Esophagus muscularis mucosa (tissue), 3 donors: ENCODE results near the gene ST3GAL2.

Source experiments
- POLR2A ChIP-seq: fragments of 450-650 bp; IDR thresholded peaks from one replicate; pipeline ENCODE4 v1.6.1; 2017; ENCODE audit warnings: antibody characterized with exemption, moderate library complexity, mild to moderate bottlenecking, low read depth
- POLR2AphosphoS5 ChIP-seq, 2 donors: sonication (generic); formaldehyde crosslinking; IDR thresholded peaks; one replicate each; pipeline ENCODE4 v1.6.1; 2017; ENCODE audit warnings: antibody characterized with exemption in 2 of 2
- TF ChIP-seq, protein P1 (sequence below), 3 experiments: fragments of 200-600 bp in 2 of 3; fragments of 450-650 bp in 1 of 3; sonication (generic) in 2 of 3; IDR thresholded peaks; one replicate each; pipeline ENCODE4 v1.5.1; 2017 to 2019; ENCODE audit warnings: antibody characterized with exemption in 3 of 3, mild to moderate bottlenecking in 2 of 3, moderate library complexity in 1 of 3

DNA sequence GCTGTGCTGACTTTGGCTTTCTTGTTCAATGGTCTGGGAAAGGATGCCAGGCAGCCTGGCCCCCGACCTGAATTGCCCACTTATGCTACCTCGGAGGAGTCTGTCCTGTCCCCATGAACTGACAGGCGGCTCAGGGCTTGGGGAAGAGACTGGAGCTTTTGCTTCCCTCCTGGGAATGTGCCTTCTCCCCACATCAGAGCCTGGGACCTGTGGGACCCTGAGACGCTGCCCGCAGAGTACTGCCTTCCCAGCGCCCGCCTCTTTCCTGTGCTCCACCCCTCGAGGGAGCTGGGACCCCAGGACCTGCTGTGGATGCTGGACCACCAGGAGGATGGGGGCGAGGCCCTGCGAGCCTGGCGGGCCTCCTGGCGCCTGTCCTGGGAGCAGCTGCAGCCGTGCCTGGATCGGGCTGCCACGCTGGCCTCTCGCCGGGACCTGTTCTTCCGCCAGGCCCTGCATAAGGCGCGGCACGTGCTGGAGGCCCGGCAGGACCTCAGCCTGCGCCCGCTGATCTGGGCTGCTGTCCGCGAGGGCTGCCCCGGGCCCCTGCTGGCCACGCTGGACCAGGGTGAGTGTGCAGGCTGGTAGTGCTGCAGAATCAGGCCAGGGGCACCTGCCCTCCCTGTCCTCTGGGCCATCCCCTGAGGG lies 34.0 kb upstream of the ST3GAL2 start:
- TF ChIP-seq POLR2A (no peak), POLR2AphosphoS5 (IDR thresholded peaks at IDR 0.05) (no peak)
- TF ChIP-seq, protein P1, sequence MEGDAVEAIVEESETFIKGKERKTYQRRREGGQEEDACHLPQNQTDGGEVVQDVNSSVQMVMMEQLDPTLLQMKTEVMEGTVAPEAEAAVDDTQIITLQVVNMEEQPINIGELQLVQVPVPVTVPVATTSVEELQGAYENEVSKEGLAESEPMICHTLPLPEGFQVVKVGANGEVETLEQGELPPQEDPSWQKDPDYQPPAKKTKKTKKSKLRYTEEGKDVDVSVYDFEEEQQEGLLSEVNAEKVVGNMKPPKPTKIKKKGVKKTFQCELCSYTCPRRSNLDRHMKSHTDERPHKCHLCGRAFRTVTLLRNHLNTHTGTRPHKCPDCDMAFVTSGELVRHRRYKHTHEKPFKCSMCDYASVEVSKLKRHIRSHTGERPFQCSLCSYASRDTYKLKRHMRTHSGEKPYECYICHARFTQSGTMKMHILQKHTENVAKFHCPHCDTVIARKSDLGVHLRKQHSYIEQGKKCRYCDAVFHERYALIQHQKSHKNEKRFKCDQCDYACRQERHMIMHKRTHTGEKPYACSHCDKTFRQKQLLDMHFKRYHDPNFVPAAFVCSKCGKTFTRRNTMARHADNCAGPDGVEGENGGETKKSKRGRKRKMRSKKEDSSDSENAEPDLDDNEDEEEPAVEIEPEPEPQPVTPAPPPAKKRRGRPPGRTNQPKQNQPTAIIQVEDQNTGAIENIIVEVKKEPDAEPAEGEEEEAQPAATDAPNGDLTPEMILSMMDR (IDR thresholded peaks at IDR 0.05) = no peak
